KMS-11 (cell line): Measurements from ENCODE around the gene JMJD1C.

Experiments used
- H2AFZ ChIP-seq: fragments of 200-600 bp; sonication (generic); 2 replicates; pipeline ENCODE4 v1.6.1; 2016; ENCODE audit warnings: antibody characterized with exemption, mixed run types, low read depth
- H3K27ac ChIP-seq: fragments of 200-600 bp; sonication (generic); 2 replicates; pipeline ENCODE4 v1.6.1; 2016; ENCODE audit warnings: mild to moderate bottlenecking, mixed run types
- H3K27me3 ChIP-seq: fragments of 200-600 bp; sonication (generic); 2 replicates; pipeline ENCODE4 v1.6.1; 2017; ENCODE audit warnings: mild to moderate bottlenecking, low read depth, mixed run types, moderate library complexity; ENCODE audit not compliant: insufficient read depth
- H3K36me3 ChIP-seq: fragments of 200-600 bp; sonication (generic); 2 replicates; pipeline ENCODE4 v1.6.1; 2017; ENCODE audit warnings: mild to moderate bottlenecking, mixed run types; ENCODE audit not compliant: insufficient read depth
- H3K4me1 ChIP-seq: fragments of 200-600 bp; sonication (generic); 2 replicates; pipeline ENCODE4 v1.6.1; 2016; ENCODE audit warnings: mild to moderate bottlenecking, low read depth, mixed run types; ENCODE audit not compliant: poor library complexity, severe bottlenecking
- H3K4me2 ChIP-seq: fragments of 200-600 bp; sonication (generic); 2 replicates; pipeline ENCODE4 v1.7.0; 2016; ENCODE audit warnings: mild to moderate bottlenecking, mixed run types
- H3K4me3 ChIP-seq: fragments of 200-600 bp; sonication (generic); IDR thresholded peaks from 2 replicates; pipeline ENCODE4 v1.6.1; 2017; ENCODE audit warnings: low read depth, low read length, mixed read lengths; ENCODE audit not compliant: insufficient read depth
- H3K79me2 ChIP-seq: fragments of 200-600 bp; sonication (generic); 2 replicates; pipeline ENCODE4 v1.6.1; 2016; ENCODE audit warnings: low read depth, mixed run types; ENCODE audit not compliant: insufficient read depth
- H3K9ac ChIP-seq: fragments of 200-600 bp; sonication (generic); 2 replicates; pipeline ENCODE4 v1.6.1; 2016; ENCODE audit warnings: mild to moderate bottlenecking, mixed run types
- H4K20me1 ChIP-seq: fragments of 200-600 bp; sonication (generic); 2 replicates; pipeline ENCODE4 v1.6.1; 2016; ENCODE audit warnings: mild to moderate bottlenecking, mixed run types; ENCODE audit not compliant: insufficient read depth
- TF ChIP-seq, protein P1 (sequence below): fragments of 200-600 bp; sonication (generic); conservative IDR thresholded peaks from 2 replicates; pipeline ENCODE4 v1.6.1; 2017; ENCODE audit warnings: low read depth, mild to moderate bottlenecking, antibody characterized with exemption, low read length, moderate library complexity, mixed read lengths

JMJD1C gene

DNA sequence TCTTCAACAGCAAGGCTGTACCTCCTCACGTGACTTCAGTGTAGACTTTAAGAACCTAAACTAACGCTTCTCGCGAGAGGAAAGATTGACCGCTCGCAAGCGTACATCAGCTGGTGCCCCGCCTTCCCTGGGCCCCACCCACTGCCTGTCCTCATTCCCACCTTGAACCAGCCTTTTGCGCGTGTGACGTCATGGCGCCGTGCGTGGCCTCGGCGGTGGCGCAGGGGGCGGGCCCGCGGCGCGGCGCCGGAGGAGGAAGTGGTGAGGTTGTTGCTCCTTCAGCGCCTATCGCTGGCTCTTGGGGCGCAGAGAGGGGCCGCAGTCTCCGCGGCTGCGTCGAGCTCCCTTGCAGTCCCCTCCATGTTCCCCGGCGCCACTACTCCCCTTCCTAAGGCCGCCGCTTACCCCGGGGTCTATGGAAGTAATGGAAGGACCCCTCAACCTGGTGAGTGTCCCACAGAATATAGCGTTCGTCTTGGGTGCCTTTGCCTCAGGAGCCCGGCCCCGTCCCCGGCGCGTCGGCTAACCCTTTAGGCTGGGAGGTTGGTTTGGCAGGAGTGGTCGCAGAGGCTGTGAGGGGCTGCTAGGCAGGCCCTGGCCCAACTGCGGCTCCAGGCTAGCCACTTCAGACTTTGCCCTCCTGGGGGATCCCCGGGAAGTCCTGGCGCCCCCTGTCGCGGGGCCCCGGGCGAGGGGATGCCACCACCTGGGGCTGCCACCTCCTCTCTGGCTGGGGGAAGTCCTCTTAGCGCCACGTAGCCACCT is 332.5 kb downstream of the JMJD1C start, which contains the start of gene NRBF2:
TSS of gene NRBF2 (plus strand) at position 273 of the 765 bp plus-strand sequence. CDS start at position 416, 143 bp downstream.
- H3K4me1 ChIP-seq = peaks cover 17% of the 10 kb centered on the region
- peak within 1 kb of the TSS; percentile 85 for H3K27ac ChIP-seq
- no peaks in the 10 kb centered on the region for H3K36me3 ChIP-seq
- no peaks in the 10 kb centered on the region for H4K20me1 ChIP-seq
- peak within 1 kb of the TSS; percentile 87 for H2AFZ ChIP-seq
- no peak within 1 kb of the TSS for H3K4me3 ChIP-seq
- peak within 1 kb of the TSS; percentile 76 for H3K9ac ChIP-seq
- TF ChIP-seq, protein P1, sequence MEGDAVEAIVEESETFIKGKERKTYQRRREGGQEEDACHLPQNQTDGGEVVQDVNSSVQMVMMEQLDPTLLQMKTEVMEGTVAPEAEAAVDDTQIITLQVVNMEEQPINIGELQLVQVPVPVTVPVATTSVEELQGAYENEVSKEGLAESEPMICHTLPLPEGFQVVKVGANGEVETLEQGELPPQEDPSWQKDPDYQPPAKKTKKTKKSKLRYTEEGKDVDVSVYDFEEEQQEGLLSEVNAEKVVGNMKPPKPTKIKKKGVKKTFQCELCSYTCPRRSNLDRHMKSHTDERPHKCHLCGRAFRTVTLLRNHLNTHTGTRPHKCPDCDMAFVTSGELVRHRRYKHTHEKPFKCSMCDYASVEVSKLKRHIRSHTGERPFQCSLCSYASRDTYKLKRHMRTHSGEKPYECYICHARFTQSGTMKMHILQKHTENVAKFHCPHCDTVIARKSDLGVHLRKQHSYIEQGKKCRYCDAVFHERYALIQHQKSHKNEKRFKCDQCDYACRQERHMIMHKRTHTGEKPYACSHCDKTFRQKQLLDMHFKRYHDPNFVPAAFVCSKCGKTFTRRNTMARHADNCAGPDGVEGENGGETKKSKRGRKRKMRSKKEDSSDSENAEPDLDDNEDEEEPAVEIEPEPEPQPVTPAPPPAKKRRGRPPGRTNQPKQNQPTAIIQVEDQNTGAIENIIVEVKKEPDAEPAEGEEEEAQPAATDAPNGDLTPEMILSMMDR = no peak
- H3K79me2 ChIP-seq = peaks cover 47% of the 10 kb centered on the region
- peak within 1 kb of the TSS; percentile 95 for H3K4me2 ChIP-seq
- no peaks in the 10 kb centered on the region for H3K27me3 ChIP-seq

DNA sequence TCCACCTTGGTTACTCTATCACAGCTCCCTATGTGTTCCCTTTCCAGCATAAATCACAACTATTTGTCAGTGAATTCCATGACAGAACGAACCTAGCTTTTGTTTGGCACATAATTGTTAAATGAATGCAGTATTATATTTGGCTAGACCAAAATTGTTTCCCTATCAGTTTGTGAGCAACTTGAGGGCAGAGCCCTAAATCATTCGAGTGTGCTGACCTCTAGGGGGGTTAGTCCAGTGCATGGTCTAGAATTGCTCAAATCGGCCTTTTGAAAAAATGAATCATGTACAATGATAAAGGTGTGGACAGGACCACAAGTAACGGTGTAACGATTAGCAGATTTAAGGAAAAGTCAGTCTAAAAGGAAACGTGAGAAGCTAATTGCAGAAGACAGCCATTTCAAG is 333.1 kb downstream of the JMJD1C start:
- Histone ChIP-seq H3K27me3 (no peaks in the 10 kb centered on the region), H3K4me3 (no peak overlapping the region), H3K4me1 (peaks cover 17% of the 10 kb centered on the region), H3K79me2 (peaks cover 41% of the 10 kb centered on the region), H3K4me2 (peak overlapping the region; percentile 44), H3K27ac (no peak overlapping the region; the same call in 1 of the 2 replicates), H3K36me3 (no peaks in the 10 kb centered on the region), H2AFZ (peak overlapping the region; percentile 87), H3K9ac (no peak overlapping the region), H4K20me1 (no peaks in the 10 kb centered on the region)
- TF ChIP-seq, protein P1 = no peak

DNA sequence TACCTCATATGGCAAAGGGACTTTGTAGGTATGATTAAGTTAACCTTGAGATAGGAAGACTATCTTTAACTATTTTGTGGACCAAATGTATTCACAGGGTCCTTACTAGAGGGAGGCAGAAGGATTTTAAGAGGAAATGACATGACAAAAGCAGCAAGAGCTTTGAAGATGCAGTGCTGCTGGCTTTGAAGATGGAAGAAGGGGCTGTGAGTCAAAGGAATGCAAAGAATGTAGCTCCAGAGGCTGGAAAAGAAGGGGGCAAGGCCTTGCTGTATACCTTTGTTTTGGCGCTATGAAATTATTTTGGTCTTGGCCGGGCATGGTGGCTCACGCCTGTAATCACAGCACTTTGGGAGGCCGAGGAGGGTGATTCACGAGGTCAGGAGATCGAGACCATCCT is 335.9 kb downstream of the JMJD1C start:
- no peak overlapping the region for H3K9ac ChIP-seq
- H3K27me3 ChIP-seq = no peaks in the 10 kb centered on the region
- TF ChIP-seq, protein P1 = no peak
- H4K20me1 ChIP-seq = no peaks in the 10 kb centered on the region
- H3K4me2 ChIP-seq = no peak overlapping the region
- H2AFZ ChIP-seq = no peak overlapping the region
- H3K4me3 ChIP-seq = no peak overlapping the region
- no peak overlapping the region for H3K27ac ChIP-seq
- H3K79me2 ChIP-seq = peaks cover 13% of the 10 kb centered on the region
- peaks cover 12% of the 10 kb centered on the region for H3K4me1 ChIP-seq
- H3K36me3 ChIP-seq = no peaks in the 10 kb centered on the region

DNA sequence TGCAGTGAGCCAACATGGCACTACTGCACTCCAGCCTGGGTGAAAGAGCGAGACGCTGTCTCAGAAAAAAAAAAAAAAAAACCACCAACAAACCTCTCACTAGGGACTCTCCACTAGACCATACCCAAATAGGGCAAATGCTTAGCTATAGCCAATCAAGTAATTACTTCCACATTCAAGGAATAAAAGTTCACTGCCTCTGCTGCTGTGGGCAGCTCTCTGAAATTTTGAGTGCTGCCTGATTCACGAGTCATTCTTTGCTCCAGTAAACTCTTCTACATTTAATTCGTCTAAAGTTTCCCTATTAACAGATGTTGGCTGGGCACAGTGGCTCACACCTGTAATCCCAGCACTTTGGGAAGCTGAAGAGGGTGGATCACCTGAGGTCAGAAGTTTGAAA is 337.3 kb downstream of the JMJD1C start:
- Histone ChIP-seq H3K27ac (no peak overlapping the region), H3K79me2 (no peaks in the 10 kb centered on the region; the same call in 1 of the 2 replicates), H3K27me3 (no peaks in the 10 kb centered on the region), H3K4me2 (no peak overlapping the region), H3K9ac (no peak overlapping the region), H3K36me3 (no peaks in the 10 kb centered on the region), H3K4me1 (peaks cover 5% of the 10 kb centered on the region), H3K4me3 (no peak overlapping the region), H4K20me1 (no peaks in the 10 kb centered on the region), H2AFZ (no peak overlapping the region)
- TF ChIP-seq, protein P1 = no peak
